Measurements from ENCODE around the gene IRGC.

IRGC gene

DNA sequence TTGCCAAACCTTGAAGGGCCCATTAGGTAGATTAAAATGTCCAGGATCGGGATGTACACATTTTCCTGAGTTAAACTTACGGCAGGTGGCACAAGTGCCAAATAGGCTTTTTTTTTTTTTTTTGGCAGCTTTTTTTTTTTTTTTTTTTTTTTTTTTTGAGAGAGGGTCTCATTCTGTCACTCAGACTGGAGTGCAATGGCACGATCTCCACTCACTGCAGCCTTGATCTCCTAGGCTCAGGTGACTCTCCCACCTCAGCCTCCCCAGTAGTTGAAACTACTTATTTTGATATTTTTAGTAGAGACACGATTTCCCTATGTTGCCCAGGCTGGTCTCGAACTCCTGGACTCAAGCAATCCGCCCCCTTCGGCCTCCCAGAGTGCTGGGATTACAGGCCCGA, 9.0 kb downstream of the IRGC start:
- H3K4me1 ChIP-seq (ENCODE audit: low read length): no peaks in the 10 kb centered on the region
- H3K9ac ChIP-seq (ENCODE audit: low read length): no peak overlapping the region
- no peak overlapping the region for H3K4me2 ChIP-seq (ENCODE audit: low read depth, low read length)
- H3K36me3 ChIP-seq (replicated peaks; ENCODE audit: insufficient read depth, low read length): no peaks in the 10 kb centered on the region
- H3K4me3 ChIP-seq (ENCODE audit: low read length): no peak overlapping the region
- no peaks in the 10 kb centered on the region for H3K9me3 ChIP-seq (replicated peaks; ENCODE audit: insufficient read depth, low read length)
- no peaks in the 10 kb centered on the region for H3K79me2 ChIP-seq (ENCODE audit: low read length)
- no peak overlapping the region for H3K27ac ChIP-seq (ENCODE audit: low read length)
- H2AFZ ChIP-seq (ENCODE audit: low read length): no peak overlapping the region
- DNase-seq: no peak
- no peaks in the 10 kb centered on the region for H3F3A ChIP-seq (ENCODE audit: insufficient read depth, low read length)
- H4K20me1 ChIP-seq (ENCODE audit: insufficient read depth, low read length): no peaks in the 10 kb centered on the region
- no peaks in the 10 kb centered on the region for H3K9me2 ChIP-seq (replicated peaks; ENCODE audit: insufficient read depth, low read length)
- TF ChIP-seq CTCF (IDR thresholded peaks at IDR 0.05; ENCODE audit: low read length): no peak
- no peak for TF ChIP-seq EZH2phosphoT487 (IDR thresholded peaks at IDR 0.05; ENCODE audit: low read length)
- no peak for TF ChIP-seq EZH2 (optimal IDR thresholded peaks at IDR 0.05; ENCODE audit: low read depth, low read length)
- no peaks in the 10 kb centered on the region for H3K27me3 ChIP-seq (replicated peaks; ENCODE audit: insufficient read depth, low read length)

DNA sequence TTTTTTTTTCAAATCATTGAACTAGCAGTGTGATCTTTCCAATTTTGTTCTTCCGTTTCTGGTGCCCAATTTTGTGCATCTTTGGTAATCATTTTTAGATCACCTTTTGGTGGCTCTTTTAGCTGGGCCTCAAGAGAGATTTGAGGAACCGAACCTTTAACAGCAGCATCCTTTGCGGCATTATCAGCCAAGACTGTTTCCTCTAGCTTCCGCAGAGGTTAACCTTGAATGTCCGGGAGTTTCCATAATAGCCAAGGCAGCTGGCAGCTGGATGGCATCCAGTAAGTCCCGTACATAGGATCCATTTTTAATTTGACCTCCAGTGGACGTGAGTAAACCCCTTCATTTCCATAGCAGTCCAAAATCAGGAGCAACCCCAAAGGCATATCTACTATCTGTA, 9.6 kb downstream of the IRGC start:
- Histone ChIP-seq H2AFZ (ENCODE audit: low read length) (no peak overlapping the region), H4K20me1 (ENCODE audit: insufficient read depth, low read length) (no peaks in the 10 kb centered on the region), H3K9me3 (replicated peaks; ENCODE audit: insufficient read depth, low read length) (no peaks in the 10 kb centered on the region), H3K4me2 (ENCODE audit: low read depth, low read length) (no peak overlapping the region), H3K4me3 (ENCODE audit: low read length) (no peak overlapping the region), H3K27me3 (replicated peaks; ENCODE audit: insufficient read depth, low read length) (no peaks in the 10 kb centered on the region), H3K79me2 (ENCODE audit: low read length) (no peaks in the 10 kb centered on the region), H3K4me1 (ENCODE audit: low read length) (no peaks in the 10 kb centered on the region), H3F3A (ENCODE audit: insufficient read depth, low read length) (no peaks in the 10 kb centered on the region), H3K27ac (ENCODE audit: low read length) (no peak overlapping the region), H3K36me3 (replicated peaks; ENCODE audit: insufficient read depth, low read length) (no peaks in the 10 kb centered on the region), H3K9me2 (replicated peaks; ENCODE audit: insufficient read depth, low read length) (no peaks in the 10 kb centered on the region), H3K9ac (ENCODE audit: low read length) (no peak overlapping the region)
- TF ChIP-seq CTCF (IDR thresholded peaks at IDR 0.05; ENCODE audit: low read length): no peak
- DNase-seq: no peak

DNA sequence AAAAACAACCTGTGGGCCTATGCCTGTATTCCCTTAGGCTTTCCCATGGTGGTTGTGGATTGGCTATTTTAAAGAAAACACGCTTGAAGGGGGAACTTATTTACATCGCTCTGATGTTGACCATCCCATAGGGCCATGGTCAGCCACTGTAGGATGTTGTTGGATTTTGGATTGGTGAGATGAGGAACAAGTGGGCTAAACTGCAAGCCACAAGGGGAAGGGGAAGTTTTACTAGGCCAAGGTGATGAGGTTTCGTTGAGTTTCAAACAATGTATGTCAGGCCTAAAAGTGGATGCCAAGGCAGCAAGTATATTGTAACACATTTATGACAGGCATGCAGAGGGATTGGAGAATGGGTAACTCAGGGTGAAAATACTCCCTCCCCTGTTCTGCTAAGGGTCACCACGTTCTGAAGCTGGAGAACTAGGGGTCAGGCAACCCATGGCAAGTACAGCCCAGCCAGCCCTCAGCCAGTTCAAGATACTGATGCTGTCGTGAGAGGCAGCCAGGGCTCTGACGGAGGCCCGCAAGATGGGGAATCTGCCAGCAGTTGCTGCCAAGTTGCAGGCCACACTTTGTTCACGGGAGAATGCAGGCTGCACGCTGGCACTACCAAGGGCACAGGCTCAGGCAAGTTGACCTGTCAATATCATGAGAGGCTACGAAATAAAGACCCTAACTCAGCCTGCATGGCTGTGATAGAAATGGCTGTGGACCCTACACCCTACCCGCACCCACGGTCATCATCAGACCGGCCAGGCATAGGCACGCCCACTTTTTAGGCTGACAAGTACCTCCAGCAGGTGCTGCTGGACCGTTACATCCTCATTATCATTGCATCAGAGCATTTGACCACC, 11.1 kb downstream of the IRGC start:
- H4K20me1 ChIP-seq (ENCODE audit: insufficient read depth, low read length): no peaks in the 10 kb centered on the region
- no peak overlapping the region for H3K4me2 ChIP-seq (ENCODE audit: low read depth, low read length)
- H3K79me2 ChIP-seq (ENCODE audit: low read length): no peaks in the 10 kb centered on the region
- no peaks in the 10 kb centered on the region for H3K9me2 ChIP-seq (replicated peaks; ENCODE audit: insufficient read depth, low read length)
- DNase-seq: no peak
- H3K27ac ChIP-seq (ENCODE audit: low read length): no peak overlapping the region
- H3K27me3 ChIP-seq (replicated peaks; ENCODE audit: insufficient read depth, low read length): no peaks in the 10 kb centered on the region
- H3K4me1 ChIP-seq (ENCODE audit: low read length): no peaks in the 10 kb centered on the region
- H3K4me3 ChIP-seq (ENCODE audit: low read length): no peak overlapping the region
- no peak overlapping the region for H3K9ac ChIP-seq (ENCODE audit: low read length)
- no peaks in the 10 kb centered on the region for H3F3A ChIP-seq (ENCODE audit: insufficient read depth, low read length)
- no peaks in the 10 kb centered on the region; the same call in none of the 2 replicates for H3K36me3 ChIP-seq (replicated peaks; ENCODE audit: insufficient read depth, low read length)
- no peak overlapping the region for H2AFZ ChIP-seq (ENCODE audit: low read length)
- H3K9me3 ChIP-seq (replicated peaks; ENCODE audit: insufficient read depth, low read length): no peaks in the 10 kb centered on the region
- TF ChIP-seq EZH2 (optimal IDR thresholded peaks at IDR 0.05; ENCODE audit: low read depth, low read length) (no peak), CTCF (IDR thresholded peaks at IDR 0.05; ENCODE audit: low read length) (no peak), EZH2phosphoT487 (IDR thresholded peaks at IDR 0.05; ENCODE audit: low read length) (no peak)

Measured in MM.1S (cell line).